CD4-positive, alpha-beta T cell (primary cell): ENCODE results near the gene RUNX1. TPM values are rescaled to one million over a fixed set of nuclear protein-coding genes. Genes with fewer than 3 reads are reported as not detected.
A peak's percentile ranks its signal among the peaks of the same experiment; 100 is the strongest.
"Not testable (repeated sequence)": the region's sequence is repeated elsewhere in the genome, so short reads cannot be mapped to it uniquely, and the experiment has no call there.

Experiments used
- ATAC-seq: fragments of 200-7000 bp; cut with Tn5 transposase; one replicate; pipeline ENCODE4 v1.10.0; 2022; ENCODE audit warnings: mild to moderate bottlenecking; ENCODE audit not compliant: poor library complexity
- CTCF ChIA-PET: fragments of 350-600 bp; sonication (Branson Sonifier 250); formaldehyde crosslinking; loops from one replicate; lab custom pipeline; 2021; ENCODE audit warnings: antibody characterized with exemption, inconsistent platforms; lab: Charles Lee
- POLR2A ChIA-PET: fragments of 350-600 bp; sonication (Branson Sonifier 250); formaldehyde crosslinking; loops from one replicate; lab custom pipeline; 2021; ENCODE audit warnings: antibody characterized with exemption, inconsistent platforms; lab: Charles Lee
- DNase-seq, 14 experiments: peaks; one replicate each; pipeline ENCODE4 v3.0.0-alpha.2; 2013 to 2020; ENCODE audit warnings: mixed read lengths in 2 of 14
- H3K27ac ChIP-seq, 2 donors: one replicate each; pipeline versions ENCODE4 v1.5.1 to v1.7.0; 2013; ENCODE audit warnings: low read length in 2 of 2, low read depth in 1 of 2, mild to moderate bottlenecking in 1 of 2
- H3K27me3 ChIP-seq, 2 experiments: 1 replicate in 1 of 2; 2 replicates in 1 of 2; pipeline versions ENCODE4 v1.6.1 to v1.7.0; 2013; ENCODE audit warnings: low read length in 2 of 2, control low read depth in 1 of 2, mild to moderate bottlenecking in 1 of 2, moderate library complexity in 1 of 2; ENCODE audit not compliant: insufficient read depth in 2 of 2, control insufficient read depth in 1 of 2
- H3K36me3 ChIP-seq: one replicate; pipeline ENCODE4 v1.6.1; 2013; ENCODE audit warnings: low read length, control low read depth; ENCODE audit not compliant: insufficient read depth
- H3K4me1 ChIP-seq: one replicate; pipeline ENCODE4 v1.6.1; 2013; ENCODE audit warnings: low read length, control low read depth; ENCODE audit not compliant: insufficient read depth
- H3K4me3 ChIP-seq: one replicate; pipeline ENCODE4 v1.5.1; 2013; ENCODE audit warnings: mild to moderate bottlenecking, low read length, moderate library complexity
- H3K9me3 ChIP-seq, 2 experiments: 1 replicate in 1 of 2; 2 replicates in 1 of 2; pipeline versions ENCODE4 v1.6.1 to v1.7.0; 2013; ENCODE audit warnings: low read length in 2 of 2, mild to moderate bottlenecking in 2 of 2, control low read depth in 1 of 2, moderate library complexity in 1 of 2; ENCODE audit not compliant: control insufficient read depth in 1 of 2, insufficient read depth in 1 of 2
- H3K27ac Mint-ChIP-seq: one replicate; pipeline ENCODE4 v1.8.0; 2020; ENCODE audit warnings: mixed read lengths
- H3K27me3 Mint-ChIP-seq: one replicate; pipeline ENCODE4 v1.8.0; 2021; ENCODE audit warnings: mixed read lengths
- H3K36me3 Mint-ChIP-seq: one replicate; pipeline ENCODE4 v1.8.0; 2021; ENCODE audit warnings: low read depth, mixed read lengths
- H3K4me1 Mint-ChIP-seq: one replicate; pipeline ENCODE4 v1.8.0; 2021; ENCODE audit warnings: low read depth, mixed read lengths
- H3K4me3 Mint-ChIP-seq: one replicate; pipeline ENCODE4 v1.8.0; 2020; ENCODE audit warnings: mild to moderate bottlenecking, mixed read lengths
- H3K9me3 Mint-ChIP-seq: one replicate; pipeline ENCODE4 v1.8.0; 2020; ENCODE audit warnings: mixed read lengths
- CTCF ChIP-seq: fragments of 200-600 bp; IDR thresholded peaks from one replicate; pipeline ENCODE4 v1.8.0; 2022; ENCODE audit warnings: antibody characterized with exemption, mild to moderate bottlenecking
- intact Hi-C, 2 experiments: fragments of 100-400 bp; cut with DNase I in 1 of 2; cut with micrococcal nuclease in 1 of 2; formaldehyde crosslinking; loops; one replicate each; pipeline versions ENCODE4 v1.15.1 to v1.9.0; 2023 to 2025; cut with DNase I, micrococcal nuclease
- total RNA-seq, 174 experiments: library from RNA in 2 of 174; stranded (reverse) in 2 of 174; gene quantifications; one replicate each; pipeline ENCODE4 v1.2.3 and lab custom pipeline; 2021 to 2026

The RUNX1 gene
- total RNA-seq, 2 experiments from 2014 or later, result 71.7 to 74.3 TPM

- no peak for TF ChIP-seq CTCF
Observed at GRCh38 chr21:34805157-34805556, 243.9 kb downstream of the RUNX1 start.

GRCh38 chr21:34804584-34804983, 244.5 kb downstream of the RUNX1 start:
- H3K4me3 Mint-ChIP-seq, H3K27me3 Mint-ChIP-seq, H3K27ac ChIP-seq, DNase-seq, H3K9me3 ChIP-seq, CTCF ChIA-PET, H3K4me3 ChIP-seq, ATAC-seq, POLR2A ChIA-PET, H3K9me3 Mint-ChIP-seq, H3K27me3 ChIP-seq: not testable (repeated sequence)
- Mint-ChIP-seq H3K4me1 (peaks cover 47% of the 10 kb centered on the region), H3K27ac (peak overlapping the region; percentile 75), H3K36me3 (peaks cover 90% of the 10 kb centered on the region)
- intact Hi-C loops, result loop anchor here in 1 of 2 experiments (10.0 kb wide), 1 partner anchor 810 kb away; no protein-coding TSS in a partner anchor
- H3K36me3 ChIP-seq, result peaks cover 45% of the 10 kb centered on the region
- peaks cover 25% of the 10 kb centered on the region for H3K4me1 ChIP-seq

More at GRCh38 chr21:34805157-34805556, 243.9 kb downstream of the RUNX1 start:
- H3K27me3 Mint-ChIP-seq, result no peaks in the 10 kb centered on the region
- no peaks in the 10 kb centered on the region for H3K27me3 ChIP-seq
- H3K4me3 Mint-ChIP-seq, result no peak overlapping the region
- peaks cover 30% of the 10 kb centered on the region for H3K4me1 ChIP-seq
- peaks cover 0 to 6% of the 10 kb centered on the region in 2 experiments for H3K9me3 ChIP-seq
- no peak overlapping the region for H3K4me3 ChIP-seq
- peaks cover 53% of the 10 kb centered on the region for H3K4me1 Mint-ChIP-seq
- peaks cover 90% of the 10 kb centered on the region for H3K36me3 Mint-ChIP-seq
- no peaks in the 10 kb centered on the region for H3K9me3 Mint-ChIP-seq
- ATAC-seq, result no peak
- DNase-seq, result no peak
- H3K27ac ChIP-seq, result no peak overlapping the region
- H3K36me3 ChIP-seq, result peaks cover 45% of the 10 kb centered on the region
- peak overlapping the region; percentile 75 for H3K27ac Mint-ChIP-seq
- intact Hi-C loops, result loop anchor here in 1 of 2 experiments (10.0 kb wide), 1 partner anchor 810 kb away; no protein-coding TSS in a partner anchor
- POLR2A ChIA-PET, result no interaction called here
- CTCF ChIA-PET, result no interaction called here

- Mint-ChIP-seq H3K4me1 (peaks cover 40% of the 10 kb centered on the region), H3K36me3 (peaks cover 90% of the 10 kb centered on the region), H3K4me3 (no peak overlapping the region), H3K27ac (peak overlapping the region; percentile 75), H3K27me3 (no peaks in the 10 kb centered on the region), H3K9me3 (no peaks in the 10 kb centered on the region)
- intact Hi-C loops, result loop anchor here in 1 of 2 experiments (10.0 kb wide), 1 partner anchor 811 kb away; no protein-coding TSS in a partner anchor
- Histone ChIP-seq H3K4me1 (peaks cover 18% of the 10 kb centered on the region), H3K36me3 (peaks cover 49% of the 10 kb centered on the region), H3K27ac (no peak overlapping the region), H3K4me3 (no peak overlapping the region), H3K27me3 (no peaks in the 10 kb centered on the region), H3K9me3 (peaks cover 0 to 6% of the 10 kb centered on the region in 2 experiments)
- no peak for ATAC-seq
- ChIA-PET POLR2A (no interaction called here), CTCF (no interaction called here)
- TF ChIP-seq CTCF, result no peak
- DNase-seq, result no peak
Observed at GRCh38 chr21:34803782-34804370, 245.2 kb downstream of the RUNX1 start.
